CD4-positive, alpha-beta T cell treated with Interleukin-4 for 1 hour (primary cell): ENCODE measurements around the gene NRTN.
"Not testable (repeated sequence)": the region's sequence is repeated elsewhere in the genome, so short reads cannot be mapped to it uniquely, and the experiment has no call there.

Source experiments
- DNase-seq, 2 donors: peaks; one replicate each; pipeline ENCODE4 v3.0.0-alpha.2; 2020 to 2022

Gene NRTN

DNA sequence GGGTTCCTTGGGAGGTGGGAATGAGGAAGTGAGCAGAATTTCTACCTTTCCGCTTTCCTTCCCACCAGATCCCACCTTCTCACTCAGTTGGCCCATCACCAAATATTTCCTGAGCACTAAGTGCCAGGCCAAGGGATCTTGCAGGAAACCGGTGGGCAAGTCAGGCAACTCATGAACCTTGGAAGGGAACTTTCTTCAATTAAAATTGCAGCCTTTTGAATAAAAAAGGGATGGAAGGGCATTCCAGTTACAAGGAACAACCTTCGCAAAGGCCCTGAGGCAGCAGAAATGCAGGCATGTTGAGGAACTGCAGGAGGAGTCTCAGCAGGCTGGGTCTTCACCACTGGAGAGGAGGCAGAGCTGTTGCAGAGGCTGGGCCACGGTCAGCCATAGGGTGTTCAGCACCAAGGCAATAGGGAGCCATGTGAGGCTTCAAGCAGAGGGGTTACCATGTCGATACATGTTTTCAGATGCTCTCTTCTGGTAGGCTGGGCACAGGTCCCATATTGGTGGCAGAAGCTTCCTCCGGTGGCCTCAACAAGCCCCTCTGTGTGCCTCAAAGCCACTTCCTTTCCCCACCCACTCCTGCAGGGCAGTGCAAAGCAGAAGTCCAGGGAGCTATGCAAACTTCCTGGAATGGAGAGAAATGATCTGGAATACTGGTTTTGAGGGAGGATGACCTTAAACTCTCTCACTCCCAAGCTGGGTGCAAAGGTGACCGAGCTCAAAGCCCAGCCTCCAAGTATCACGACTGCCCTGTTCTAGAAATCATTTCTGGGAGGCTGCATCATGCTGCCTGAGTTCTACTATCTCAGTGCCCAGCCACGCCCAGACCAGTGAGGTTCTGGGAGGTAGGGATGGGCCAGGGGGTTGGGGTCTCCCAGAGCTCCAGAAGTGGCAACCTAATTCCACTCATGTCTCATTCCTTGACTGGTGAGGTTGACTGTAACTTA lies 34.5 kb downstream of the NRTN start, which contains the start of gene FUT6:
FUT6 (minus strand) TSS at position 638 of the 953 bp plus-strand sequence. CDS start 7,135 bp downstream, outside the sequence.
- DNase-seq = no peak

DNA sequence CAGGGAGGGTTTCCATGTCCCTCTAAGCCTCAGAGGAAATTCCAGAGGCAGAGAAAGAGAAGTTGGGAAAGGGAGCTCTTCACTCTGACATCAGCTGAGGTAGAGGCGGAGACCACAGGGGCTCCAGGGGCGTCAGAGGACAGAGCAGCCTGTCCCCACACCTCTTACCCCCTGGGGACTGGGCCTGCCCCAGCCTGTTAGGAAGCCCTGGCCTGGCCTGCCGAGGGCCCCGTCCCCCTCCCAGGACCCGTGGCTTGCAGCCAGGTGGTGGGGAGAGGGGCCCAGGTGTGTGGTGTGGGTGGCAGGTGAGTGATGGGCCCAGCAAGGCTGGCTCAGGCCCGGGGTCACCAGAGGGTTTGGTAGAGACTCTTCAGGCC lies 36.9 kb downstream of the NRTN start:
- DNase-seq = not testable (repeated sequence)

DNA sequence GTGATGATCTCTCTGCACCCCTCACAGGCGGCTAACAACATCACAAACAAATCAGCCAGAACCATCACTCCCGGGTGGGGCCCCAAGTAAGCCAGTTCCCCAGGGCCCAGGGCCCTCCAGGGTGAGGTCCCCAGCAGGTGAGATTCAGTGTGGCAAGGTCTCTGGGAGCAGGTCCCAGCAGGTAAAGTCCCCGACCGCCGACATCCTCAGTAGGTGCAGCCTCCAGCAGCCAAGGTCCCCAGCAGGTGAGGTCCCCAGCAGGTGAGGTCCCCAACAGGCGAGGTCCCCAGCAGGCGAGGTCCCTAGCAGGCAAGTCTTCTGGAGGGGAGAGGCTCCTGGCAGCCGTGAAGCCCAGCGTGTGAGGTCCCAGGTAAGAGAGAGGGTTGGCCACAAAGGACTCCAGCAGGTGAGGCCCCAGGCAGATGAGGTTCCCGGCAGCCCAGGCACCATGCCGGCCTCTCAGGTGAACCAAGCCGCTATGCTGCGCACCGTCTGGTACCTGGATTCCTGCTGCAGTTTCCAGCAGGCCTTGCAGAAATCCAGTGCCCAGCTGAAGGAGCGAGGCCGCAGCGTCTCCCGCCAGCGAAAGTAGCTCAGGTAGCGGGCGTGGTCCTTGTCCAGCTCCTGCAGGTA lies 38.5 kb downstream of the NRTN start:
- no peak for DNase-seq

DNA sequence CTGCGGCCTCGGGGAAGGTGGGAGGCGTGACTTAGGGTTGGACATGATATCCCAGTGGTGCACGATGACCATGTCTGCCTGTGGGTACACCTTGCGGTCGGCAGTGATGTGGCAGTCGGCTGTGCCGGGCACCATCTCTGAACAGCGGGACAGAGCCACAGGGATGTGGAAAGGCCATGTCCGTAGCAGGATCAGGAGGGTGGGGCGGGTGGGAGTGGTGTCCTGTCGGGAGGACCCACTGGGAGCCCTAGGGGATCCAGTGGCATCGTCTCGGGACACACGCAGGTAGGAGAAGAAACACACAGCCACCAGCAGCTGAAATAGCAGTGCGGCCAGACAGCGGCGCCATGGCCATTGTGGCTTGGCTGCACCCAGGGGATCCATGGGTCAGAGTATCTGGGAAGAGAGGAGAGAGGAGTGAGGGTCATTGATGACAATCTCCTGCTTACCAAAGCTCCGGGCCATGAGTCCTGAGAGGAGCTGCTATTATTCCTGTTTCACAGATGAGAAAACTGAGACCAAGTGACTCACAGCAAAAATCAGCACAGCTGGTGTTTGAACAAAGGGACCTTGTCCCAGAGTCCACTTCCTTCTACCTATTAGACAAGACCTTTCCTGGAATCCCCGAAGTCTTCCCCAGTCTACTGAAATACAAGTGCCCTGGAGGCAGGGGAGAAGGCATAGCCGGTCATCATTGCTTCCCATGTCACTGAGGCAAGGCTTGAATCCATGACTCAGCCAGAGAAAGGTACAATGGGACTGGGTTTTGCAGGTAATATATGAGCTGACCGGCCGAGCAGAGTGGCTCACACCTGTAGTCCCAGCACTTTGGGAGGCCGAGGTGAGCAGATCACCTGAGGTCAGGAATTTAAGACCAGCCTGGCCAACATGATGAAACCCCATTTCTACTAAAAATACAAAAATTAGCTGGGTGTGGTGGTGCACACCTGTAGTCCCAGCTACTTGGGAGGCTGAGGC lies 39.9 kb downstream of the NRTN start:
- no peak for DNase-seq

DNA sequence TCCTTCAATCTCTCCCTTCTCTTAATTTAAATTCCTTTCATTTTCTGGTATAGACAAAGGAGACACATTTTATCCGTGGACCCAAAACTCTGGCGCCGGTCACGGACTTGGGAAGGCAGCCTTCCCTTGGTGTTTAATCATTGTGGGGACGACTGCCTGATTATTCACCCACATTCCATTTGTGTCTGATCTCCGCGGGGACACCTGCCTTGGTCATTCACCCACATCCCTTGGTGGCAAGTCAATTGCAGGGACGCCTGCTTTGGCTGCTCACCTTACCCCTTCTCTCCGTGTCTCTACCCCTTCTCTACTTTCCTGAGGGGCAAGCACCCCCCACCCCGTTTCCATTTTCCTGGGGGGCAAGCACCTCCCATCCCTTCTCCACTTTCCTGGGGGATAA lies 43.0 kb downstream of the NRTN start:
- DNase-seq = not testable (repeated sequence)

DNA sequence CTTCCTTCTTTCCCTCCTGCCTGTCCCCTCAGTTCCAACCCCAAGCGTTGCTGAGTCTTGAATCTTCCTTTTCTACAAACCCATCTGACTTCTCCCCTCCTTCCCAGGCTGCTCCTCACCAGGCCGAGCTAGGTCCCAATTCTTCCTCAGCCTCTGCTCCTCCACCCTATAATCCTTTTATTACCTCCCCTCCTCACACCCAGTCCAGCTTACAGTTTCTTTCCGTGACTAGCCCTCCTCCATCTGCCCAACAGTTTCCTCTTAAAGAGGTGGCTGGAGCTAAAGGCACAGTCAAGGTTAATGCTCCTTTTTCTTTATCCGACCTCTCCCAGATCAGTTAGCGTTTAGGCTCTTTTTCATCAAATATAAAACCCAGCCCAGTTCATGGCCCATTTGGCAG lies 43.8 kb downstream of the NRTN start:
- DNase-seq = not testable (repeated sequence)

DNA sequence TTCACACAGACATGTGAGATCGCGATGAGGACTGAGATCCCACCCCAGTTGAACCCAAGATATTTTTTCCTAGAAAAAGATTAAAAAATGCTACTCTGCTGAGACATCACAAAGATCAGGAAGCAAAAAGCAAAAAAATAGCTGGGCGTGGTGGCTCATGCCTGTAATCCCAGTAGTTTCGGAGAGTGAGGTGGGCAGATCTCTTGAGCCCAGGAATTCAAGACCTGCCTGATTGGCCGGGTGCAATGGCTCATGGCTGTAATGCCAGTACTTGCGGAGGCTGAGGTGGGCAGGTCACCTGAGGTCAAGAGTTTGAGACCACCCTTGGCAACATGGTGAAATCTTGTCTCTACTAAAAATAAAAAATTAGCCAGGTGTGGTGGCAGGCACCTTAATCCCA lies 45.3 kb downstream of the NRTN start:
- no peak for DNase-seq

DNA sequence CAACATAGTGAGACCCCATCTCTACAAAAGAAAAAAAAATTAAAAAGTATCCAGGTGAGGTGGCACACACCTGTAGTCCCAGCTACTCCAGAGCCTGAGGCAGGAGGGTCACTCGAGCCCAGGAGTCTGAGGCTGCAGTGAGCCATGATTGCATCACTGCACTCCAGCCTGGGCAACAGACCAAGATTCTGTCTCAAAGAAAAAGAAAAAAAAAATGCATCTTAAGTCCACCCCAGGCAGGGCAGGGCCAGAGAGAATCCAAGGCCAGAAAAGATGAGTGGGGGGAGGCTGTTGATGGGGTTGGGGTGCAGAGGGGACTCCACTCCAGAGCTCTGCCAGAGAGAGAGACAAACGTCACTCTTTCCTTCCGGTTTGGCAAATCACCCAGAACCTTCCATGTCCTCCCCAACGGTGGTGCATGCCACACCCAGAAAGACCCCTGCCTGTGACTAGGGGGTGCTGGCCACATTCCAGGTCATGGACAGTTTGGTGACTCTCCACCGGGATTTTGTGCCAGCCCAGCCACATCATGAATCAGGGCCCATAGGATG lies 46.0 kb downstream of the NRTN start:
- no peak for DNase-seq

DNA sequence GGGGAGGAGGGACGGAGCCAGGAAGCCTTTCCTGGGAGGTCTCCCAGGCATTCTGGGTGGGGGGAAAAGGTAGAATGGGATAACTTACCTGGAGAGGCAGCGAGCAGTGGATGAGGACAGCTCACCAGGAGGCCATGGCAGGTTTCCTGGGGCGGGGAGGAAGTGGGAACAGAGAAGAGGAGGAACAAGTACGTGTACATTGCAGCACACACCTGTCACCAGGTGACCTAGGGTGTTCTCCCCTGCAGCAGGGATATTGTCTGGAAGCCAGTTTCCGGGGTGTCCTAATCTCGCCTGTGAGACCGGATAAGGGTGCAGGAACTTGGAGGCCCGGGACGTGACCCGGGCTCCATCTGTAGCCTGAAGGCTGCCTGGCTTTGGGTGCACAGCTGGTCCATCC lies 46.4 kb downstream of the NRTN start, which contains the start of gene FUT3:
FUT3 (minus strand) TSS at position 148 of the 400 bp plus-strand sequence.
- DNase-seq = no peak

DNA sequence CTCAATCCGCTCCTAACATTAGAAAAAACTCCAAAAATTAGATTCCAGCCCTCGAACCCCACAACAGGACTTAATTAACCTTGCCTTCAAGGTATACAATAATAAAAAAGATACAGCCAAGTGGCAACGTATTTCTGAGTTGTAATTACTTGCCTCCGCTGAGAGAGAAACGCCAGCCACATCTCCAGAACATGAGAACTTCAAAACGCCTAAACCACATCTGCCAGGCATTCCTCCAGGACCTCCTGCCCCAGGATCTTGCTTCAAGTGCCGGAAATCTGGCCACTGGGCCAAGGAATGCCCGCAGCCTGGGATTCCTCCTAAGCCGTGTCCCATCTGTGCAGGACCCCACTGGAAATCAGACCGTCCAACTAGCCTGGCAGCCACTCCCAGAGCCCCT lies 49.3 kb downstream of the NRTN start:
- not testable (repeated sequence) for DNase-seq

DNA sequence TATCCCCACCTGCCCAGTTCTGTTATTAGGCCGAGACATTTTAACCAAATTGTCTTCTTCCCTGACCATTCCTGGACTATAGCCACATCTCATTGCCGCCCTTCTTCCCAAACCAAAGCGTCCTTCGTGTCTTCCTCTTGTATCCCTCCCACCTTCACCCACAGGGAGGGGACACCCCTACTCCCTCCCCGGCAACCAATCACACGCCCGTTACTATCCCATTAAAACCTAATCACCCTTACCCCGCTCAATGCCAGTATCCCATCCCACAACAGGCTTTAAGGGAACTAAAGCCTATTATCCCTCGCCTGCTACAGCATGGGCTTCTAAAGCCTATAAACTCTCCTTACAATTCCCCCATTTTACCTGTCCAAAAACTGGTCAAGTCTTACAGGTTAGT lies 50.3 kb downstream of the NRTN start:
- not testable (repeated sequence) for DNase-seq

DNA sequence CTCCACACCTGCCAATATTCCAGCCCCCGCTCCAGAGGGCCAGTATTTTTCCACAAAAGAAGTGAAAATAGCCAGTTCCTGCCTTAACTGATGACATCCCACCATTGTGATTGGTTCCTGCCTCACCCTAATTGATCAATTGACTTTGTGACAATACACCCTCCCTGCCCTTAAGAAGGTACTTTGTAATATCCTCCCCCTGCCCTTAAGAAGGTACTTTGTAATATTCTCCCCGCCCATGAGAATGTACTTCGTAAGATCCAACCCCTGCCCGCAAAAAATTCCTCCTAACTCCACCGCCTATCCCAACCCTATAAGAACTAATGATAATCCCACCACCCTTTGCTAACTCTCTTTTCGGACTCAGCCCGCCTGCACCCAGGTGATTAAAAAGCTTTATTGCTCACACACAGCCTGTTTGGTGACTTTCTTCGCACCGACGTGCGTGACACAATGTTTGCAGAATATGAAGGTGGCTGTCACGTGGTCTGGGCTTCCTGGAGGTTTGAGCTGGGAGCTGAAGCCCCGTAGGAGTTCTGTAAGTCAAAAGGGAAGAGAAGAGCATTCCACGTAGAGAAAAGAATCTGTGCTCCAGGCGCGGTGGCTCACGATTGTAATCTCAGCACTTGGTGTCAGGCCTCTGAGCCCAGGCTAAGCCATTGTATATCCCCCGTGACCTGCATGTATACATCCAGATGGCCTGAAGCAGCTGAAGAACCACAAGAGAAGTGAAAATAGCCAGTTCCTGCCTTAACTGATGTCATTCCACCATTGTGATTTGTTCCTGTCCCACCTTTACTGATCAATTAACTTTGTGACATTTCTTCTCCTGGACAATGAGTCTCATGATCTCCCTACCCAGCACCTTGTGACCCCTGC lies 52.6 kb downstream of the NRTN start:
- DNase-seq = no peak

DNA sequence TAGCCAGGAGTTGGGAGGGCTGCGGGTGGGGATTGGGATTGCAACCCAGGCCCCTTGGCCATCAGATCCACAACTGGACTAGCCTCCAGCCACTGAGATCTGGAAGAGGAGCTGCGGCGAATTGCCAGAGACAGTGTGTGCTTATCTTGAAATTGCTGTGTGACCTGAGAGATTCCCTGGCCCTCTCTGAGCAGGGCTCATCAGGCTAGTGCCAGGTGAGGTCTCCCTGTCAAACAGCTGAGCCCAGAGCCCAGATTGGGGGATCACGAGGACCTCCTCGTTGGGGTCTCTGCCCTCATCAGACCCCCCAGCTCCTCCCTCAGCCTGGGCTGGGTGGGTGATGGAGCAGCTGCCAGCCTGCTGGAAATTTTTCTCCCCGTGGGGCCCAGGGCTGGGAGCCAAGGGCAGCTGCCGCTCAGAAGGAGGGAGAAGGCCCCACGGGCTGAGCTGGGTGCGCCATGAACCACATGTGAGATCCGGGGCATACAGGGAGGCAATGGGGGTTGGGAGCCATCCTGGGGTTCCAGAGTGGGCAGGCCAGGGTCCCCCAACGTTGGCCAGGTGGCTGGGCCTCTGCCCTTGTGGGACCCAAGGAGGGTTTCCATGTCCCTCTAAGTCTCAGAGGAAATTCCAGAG lies 58.3 kb downstream of the NRTN start:
- no peak for DNase-seq

DNA sequence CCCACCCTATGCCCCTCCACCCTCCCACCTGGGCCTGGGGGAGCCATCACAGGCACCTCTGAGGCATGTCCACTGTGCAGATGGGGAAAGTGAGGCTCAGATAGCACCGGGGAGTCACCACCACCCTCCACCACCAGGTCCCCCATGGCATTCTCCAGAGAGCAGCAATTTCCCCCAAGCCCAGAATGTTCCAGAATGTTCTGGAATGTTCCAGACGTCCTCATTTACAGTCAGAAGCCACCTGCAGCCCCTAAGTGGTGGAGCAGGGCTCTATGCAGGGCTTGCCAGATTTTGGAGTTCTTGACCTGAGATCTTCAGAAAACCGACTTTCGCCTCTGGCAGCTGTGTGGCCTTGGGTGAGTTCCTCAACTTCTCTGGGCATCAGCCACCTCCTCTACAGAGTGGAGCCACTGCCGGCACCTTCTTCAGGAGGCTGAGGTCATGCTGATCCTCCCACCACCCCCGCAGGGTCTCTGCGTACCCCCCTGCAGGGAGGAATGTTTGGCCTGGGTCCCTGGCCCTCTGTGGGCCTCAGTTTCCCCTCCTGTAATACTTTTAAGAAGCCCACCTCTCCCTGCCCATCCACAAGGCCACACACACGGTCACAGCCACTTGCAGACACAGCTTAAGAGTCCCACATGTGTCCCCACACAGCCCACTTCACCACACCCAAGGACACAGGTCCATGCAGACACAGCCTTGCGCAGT lies 59.3 kb downstream of the NRTN start:
- no peak for DNase-seq

DNA sequence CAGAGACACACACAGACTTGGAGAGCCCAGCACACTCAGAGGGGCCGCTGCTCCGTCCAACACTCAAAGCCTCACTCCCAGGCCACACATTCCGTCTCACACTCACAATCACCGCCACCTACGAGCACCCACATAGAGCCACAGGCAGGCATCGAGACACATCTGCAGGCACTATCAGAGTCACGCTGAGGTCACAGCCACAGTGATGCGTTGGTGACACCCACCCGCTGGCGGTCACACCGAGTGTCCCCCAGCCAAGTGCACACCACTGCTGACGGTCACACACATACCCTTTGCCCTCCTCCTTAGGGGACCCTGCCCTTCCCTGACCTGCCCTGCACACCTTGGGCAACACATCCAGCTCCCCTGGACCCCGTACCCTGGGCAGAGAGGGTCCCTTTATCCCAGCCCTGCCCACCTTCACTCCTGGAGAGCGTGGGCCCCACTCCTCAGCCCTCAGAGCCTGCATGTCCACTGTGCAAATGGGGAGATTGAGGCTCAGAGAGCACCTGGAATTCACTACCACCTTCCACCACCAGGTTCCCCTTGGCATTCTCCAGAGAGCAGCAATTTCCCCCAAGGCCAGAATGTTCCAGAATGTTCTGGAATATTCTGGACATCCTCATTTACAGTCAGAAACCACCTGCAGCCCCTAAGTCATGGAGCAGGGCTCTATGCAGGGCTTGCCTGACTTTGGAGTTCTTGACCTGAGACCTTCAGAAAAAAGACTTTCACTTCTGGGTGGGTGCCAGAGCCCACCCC lies 60.0 kb downstream of the NRTN start:
- no peak for DNase-seq

DNA sequence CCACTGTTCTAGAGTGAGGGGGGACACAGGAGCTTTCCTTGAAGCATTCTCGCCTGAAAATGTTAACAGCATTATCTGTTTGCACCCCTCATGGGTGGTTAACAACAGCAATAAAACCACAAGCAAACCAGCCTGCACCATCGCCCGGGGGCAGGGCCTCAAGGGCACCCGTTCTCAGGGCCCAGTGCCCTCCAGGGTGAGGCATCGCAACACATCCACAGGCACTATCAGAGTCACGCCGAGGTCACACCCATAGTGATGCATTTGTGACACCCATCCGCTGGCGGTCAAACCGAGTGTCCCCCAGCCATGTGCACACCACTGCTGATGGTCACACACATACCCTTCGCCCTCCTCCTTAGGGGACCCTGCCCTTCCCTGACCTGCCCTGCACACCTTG lies 60.9 kb downstream of the NRTN start:
- DNase-seq = no peak

DNA sequence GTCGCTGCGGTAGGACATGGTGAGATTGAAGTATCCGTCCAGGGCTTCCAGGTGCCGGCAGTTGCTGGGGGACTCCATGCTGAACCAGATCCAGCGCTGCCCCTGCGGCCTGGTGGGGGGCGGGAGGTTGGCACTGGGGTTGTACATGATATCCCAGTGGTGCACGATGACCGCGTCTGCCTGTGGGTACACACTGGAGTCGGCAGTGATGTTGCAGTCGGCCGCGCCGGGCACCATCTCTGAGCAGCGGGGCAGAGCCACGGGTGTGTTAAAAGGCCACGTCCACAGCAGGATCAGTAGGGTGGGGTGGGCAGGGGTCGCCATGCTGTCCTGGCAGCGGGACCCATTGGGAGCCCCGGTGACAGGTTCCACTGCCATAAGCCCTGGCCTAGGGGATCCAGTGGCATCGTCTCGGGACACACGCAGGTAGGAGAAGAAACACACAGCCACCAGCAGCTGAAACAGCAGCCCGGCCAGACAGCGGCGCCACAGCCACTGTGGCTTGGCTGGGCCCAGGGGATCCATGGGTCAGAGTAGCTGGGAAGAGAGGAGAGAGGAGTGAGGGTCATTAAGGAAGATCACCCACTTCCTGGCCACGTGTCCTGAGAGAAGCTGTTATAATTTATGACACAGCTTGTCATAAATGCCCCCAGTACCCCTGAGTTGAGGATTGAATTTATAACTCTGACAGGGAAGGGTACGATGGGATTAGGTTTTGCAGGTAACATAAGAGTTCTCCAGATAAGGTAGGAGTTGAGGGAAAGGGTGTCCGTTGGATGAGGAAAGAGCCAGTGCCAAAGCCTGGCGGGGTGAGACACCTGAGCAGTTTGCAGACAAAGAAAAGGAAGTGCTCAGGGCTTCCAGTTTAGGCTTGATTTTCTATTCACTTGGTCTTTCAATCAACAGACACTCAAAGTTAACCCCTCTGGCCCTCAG lies 62.6 kb downstream of the NRTN start:
- DNase-seq = no peak

DNA sequence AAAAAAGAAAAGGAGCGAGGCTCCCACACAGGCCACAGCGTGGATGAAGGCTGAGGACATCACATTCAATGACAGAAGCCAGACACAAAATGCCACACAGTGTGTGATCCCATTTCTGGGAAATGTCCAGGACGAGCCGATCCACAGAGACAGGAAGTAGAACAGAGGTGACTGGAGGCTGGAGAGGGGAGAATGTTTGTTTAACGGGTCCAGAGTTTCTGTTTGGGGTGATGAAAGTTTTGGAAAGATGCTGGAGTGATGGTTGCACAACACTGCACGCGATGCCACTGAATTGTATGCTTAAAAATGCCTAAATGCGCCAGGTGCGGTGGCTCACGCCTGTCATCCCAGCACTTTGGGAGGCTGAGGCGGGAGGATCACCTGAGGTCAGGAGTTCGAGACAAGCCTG lies 66.1 kb downstream of the NRTN start:
- DNase-seq = no peak
